ENCODE results near the gene SFTPB.
"Not testable (repeated sequence)": the region's sequence is repeated elsewhere in the genome, so short reads cannot be mapped to it uniquely, and the experiment has no call there.

Gene SFTPB

DNA sequence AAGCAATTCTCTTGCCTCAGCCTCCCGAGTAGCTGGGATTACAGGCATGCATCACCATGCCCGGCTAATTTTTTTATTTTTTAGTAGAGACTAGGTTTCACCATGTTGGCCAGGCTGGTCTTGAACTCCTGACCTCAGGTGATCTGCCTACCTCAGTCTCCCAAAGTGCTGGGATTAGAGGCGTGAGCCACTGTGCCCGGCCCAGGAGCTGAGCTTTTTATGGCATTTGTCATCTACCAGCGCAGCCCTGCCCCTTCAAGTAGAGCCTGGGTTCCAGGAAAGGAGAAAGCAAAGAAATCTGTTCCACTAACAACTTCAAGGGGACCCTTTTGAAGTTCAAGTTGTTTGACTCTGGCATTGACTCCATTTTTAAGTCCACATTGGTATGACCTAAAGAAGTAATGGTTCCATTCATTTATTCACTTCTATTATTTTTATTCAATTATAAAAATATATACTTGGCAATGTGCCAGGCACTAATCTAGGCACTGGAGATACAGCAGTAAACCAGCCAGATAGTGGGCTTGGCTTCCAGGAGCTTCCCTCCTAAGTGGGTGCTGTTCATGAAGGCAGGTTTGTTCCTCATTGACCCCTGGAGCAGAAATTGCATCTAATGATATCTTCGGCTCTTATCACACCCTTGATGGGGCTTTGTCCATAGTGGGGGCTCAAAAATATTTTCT lies 8.0 kb upstream of the SFTPB start:
- no peak for DNase-seq (ENCODE audit: low read depth)

GRCh38 chr2:85675427-85675826 lies 7.4 kb upstream of the SFTPB start:
- DNase-seq (ENCODE audit: low read depth): no peak

- no peak for DNase-seq (ENCODE audit: low read depth)
These were observed 6.4 kb upstream of the SFTPB start for GRCh38 chr2:85674417-85674816.

DNA sequence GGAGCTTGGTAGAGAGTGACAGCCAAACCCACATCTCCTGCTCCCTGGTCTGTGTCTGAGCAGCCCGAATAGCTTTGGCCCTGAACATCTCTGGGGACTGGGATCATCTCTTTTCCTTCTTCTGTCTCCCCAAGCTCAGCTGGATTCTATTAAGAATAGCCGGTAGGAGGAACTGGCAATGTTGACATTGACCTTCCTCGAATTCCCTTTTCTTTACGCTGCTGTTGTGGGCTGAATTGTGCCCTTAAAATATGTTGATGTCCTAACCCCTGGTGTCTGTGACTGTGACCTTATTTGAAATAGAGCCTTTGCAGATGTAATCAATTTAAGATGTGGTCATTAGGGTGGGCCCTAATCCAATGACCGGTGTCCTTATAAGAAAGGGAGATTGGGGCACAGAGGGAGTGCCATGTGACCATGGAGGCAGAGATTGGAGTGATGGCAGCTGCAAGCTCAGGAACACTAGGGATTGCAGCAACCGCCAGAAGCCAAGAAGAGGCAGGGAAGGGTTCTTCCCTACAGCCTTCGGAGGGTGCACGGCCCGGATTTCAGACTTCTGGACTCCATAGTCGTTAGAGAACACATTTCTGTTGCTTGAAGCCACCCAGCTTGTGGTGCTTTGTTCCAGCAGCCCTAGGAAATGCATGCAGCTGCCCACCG lies 5.8 kb upstream of the SFTPB start:
- no peak for DNase-seq (ENCODE audit: low read depth)

- DNase-seq (ENCODE audit: low read depth): no peak
These were observed 4.5 kb upstream of the SFTPB start for GRCh38 chr2:85672456-85672855.

DNA sequence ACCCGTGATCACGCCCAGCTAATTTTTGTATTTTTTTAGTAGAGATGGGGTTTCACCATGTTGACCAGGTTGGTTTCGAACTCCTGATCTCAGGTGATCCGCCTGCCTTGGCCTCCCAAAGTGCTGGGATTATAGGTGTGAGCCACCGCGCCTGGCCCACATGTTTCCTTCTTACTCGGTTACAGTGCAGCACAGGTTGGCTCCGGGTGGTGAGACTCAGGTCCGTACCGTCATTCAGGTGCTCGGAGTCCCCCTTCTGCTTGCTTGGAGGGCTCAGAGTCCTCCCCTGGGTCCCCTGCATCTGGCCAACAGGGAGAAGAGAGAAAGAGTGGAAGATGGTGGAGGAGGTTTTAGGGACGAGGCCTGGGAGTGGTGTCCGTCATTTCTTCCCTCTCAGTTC lies 2.4 kb upstream of the SFTPB start:
- not testable (repeated sequence) for DNase-seq (ENCODE audit: low read depth)

DNA sequence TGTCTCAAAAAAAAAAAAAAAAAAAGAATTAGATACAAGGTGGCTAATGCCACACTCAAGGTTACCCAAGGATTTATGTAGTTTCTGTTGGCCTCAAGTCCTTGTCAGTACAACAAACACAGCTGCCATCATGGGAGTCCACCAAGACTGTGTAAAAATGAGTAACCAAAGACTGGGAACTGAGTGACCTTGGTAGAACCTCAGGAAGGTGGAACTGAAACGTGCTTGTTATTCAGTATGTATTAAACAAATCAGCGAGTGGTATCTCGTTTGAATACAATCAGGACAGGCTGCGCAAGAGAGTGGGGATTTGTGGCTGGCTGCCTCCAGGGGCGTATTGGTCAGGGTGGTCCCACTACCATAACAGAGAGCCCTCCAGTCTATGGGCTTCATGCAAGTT lies 1.6 kb upstream of the SFTPB start:
- no peak for DNase-seq (ENCODE audit: low read depth)

GRCh38 chr2:85668857-85669142 lies 801 bp upstream of the SFTPB start:
- DNase-seq (ENCODE audit: low read depth): no peak

GRCh38 chr2:85667561-85668008 lies 414 bp downstream of the SFTPB start:
- no peak for DNase-seq (ENCODE audit: low read depth)

DNA sequence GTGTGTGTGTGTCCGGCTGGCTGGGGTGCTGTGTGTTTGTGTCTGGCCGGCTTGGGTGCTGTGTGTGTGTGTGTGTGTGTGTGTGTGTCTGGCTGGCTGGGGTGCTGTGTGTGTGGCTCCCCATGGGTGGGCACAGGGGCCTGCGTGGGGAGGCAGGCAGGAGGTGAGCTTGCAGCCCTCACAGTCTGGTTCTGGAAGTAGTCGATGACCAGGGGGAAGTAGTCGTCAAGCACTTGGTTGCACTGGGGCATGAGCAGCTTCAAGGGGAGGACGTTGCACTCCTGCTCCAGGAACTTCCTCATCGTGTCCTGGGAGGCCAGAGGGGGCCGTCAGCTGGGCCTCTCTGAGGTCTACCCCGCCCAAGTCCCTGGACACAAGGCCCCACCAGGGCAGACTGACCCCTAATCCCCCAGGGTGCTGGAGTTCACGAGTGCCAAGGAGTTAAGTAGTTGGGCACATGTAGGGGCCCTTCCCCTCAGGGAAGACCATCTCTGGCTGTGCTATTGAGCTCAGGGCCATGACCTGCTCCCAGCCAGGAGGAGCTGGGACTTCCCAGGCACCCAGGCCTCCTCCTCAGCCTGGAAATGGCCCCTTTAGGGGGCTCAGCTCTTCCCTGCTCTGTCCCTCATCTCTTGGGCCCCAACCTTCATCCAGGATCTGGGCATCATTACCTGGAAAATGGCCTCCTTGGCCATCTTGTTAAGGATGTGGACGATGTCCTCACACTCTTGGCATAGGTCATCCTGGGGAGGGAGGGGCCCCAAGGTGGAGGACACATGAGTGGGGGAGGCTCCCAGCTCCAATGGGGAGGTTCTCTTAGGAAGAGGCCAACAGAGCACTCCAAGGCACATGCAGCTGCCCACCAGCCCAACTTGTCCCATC lies 1.3 kb downstream of the SFTPB start:
- DNase-seq (ENCODE audit: low read depth): no peak

DNA sequence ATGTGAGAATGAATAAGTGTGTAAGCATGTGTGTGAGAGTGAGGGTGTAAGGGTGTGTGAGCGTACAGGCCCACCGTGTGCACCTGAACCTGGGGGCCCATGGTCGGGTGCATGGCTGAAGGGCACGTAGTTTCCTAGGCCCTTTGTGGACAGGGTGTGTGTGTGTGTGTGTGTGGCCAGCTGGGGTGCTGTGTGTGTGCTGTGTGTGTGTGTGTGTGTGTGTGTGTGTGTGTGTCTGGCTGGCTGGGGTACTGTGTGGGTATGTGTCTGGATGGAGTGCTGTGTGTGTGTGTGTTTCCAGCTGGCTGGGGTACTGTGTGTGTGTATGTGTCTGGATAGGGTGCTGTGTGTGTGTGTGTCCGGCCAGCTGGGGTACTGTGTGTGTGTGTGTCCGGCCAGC lies 2.0 kb downstream of the SFTPB start:
- DNase-seq (ENCODE audit: low read depth): no peak

- DNase-seq (ENCODE audit: low read depth): no peak
These were observed 2.6 kb downstream of the SFTPB start for GRCh38 chr2:85665264-85665937.

DNA sequence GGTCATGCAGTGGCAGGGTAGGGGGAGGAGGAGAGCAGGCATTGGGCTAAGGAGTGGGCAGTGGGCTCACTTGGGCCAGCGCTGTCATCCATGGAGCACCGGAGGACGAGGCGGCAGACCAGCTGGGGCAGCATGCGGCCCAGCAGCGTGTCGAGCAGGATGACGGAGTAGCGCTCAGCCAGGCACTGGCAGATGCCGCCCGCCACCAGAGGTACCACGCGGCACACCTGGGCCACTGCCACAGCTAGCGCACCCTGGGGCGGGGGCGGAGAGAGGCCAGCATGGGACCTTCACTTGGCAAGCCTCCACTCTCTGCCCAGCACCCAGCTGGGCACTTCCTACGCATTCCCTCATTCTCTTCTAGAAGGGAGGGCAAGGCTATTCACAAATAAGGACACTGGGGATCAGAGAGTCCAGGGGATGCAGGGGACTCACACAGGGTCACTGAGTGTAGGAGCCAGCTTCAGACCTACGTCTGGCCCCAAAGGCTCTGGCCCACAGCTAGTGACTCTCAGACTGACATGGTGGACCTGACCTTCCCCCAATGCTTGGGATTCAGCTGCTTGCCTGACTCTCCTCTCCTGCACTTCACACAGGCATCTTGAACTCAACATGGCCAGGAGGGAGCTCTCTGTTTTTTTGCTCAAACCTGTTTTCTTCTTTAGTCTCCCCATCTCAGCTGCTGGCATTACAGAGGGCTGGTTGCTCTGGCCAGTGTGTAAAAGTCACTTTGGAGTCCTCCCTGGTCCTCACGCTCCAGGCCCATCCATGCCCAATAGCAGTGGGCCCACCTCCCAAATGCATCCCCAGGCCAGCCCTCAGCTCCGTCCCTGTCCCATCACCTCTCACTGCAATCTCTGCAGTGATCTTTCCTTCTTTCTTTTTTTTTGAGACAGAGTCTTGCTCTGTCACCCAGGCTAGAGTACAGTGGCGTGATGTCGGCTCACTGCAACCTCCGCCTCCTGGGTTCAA lies 4.1 kb downstream of the SFTPB start:
- DNase-seq (ENCODE audit: low read depth): no peak

DNA sequence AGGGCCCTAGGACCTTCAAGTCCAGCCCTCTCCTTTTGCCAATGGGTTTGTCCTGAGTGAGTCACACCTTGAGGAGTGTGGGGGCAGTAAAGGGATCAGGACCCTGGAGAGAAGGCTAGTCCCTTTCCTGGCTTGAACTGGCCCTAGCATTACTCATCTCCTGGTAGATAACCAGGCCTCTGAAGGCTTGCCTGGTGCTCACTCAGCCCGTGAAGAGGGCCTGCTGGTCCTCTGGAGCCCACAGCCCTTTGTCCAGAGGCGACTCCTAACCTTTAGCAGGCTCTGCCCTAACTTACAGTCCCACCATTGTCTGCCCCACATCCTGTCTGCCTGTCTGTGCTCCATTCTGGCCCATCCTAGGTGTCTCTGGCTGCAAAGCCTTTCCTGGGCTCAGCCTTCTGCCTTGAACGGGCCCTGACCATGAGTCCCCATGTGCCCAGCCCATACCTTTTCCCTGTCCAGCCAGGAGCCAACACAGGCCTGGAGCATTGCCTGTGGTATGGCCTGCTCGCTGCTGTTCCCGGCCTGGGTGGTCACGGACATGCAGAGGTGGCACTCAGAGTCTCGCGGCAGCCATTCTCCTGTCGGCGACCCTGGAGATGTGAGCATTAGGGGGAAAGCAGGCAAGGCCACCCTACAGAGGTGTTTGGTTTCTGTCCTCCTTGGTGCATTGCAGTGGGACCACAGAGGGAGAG lies 5.0 kb downstream of the SFTPB start:
- peak; percentile 96 for DNase-seq (ENCODE audit: low read depth)

DNA sequence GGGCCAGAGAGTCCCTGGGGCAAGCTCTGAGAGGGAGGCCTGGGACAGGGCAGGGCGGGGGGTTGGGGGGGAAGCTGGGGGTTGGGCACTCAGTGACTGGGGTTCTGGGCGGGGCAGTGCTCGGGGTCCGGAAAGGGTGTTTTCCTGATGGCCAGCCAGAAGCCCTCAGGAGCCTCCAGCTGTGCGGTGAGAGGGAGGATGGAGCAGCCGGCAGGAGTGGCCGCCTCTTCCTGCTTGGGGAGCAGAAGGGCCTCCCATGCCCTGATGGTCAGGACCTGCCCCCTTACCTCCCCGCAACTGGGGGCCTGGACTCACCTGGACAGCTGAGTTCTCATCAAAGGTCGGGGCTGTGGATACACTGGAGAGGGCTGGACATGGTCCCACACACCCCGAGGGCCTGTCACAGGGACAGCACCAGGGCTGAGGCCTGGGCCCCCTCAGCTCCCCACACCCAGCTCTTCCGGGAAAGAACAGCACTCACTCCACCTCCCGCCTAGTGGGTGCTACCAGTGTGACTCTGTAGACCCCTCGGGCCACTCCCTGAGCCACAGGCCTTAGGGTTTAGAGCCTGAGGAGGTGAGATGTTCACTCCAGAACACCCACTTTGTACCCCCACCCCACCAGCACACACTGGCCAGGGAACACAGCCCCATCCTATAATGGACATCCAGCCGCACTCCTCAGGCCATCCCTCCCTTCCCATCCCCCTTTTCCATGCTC lies 6.7 kb downstream of the SFTPB start:
- DNase-seq (ENCODE audit: low read depth): no peak

- DNase-seq (ENCODE audit: low read depth): no peak
These were observed 7.3 kb downstream of the SFTPB start for GRCh38 chr2:85660725-85661124.

- not testable (repeated sequence) for DNase-seq (ENCODE audit: low read depth)
These were observed 7.7 kb downstream of the SFTPB start for GRCh38 chr2:85660301-85660700.

DNA sequence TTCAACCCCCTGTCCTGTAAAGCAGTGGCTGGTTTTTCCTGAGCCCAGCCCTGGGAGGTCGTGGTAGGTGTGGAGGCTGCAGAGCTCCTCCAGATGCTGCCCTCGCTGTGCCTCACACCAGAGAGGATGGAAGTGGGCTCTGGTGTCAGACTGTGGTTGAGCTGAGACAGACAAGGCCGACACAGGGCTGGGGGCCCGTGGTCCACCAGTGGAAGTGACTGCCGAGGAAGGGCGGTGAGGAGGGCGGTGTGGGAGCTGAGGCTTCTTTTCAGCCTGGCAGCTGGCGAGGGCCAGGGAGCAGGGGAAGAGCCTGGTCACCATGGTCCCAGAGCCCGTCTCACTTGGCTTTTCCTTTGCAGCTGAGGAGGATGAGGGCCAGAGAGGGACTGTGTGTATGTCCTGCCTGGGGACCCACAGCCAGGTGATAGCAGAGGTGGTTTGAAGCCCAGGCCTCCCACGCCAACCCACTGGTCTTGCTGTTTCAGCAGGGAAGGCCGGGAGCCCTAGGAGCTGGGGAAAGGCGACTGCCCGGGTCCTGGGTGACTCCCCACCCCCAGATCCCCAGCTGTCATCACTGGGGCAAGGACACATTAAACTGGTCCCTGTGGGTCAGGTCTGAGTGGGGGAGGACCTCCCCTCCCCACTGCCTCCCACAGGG lies 8.5 kb downstream of the SFTPB start:
- DNase-seq (ENCODE audit: low read depth): no peak

GRCh38 chr2:85657399-85657798 lies 10.6 kb downstream of the SFTPB start:
- not testable (repeated sequence) for DNase-seq (ENCODE audit: low read depth)

GRCh38 chr2:85656468-85656867 lies 11.5 kb downstream of the SFTPB start:
- DNase-seq (ENCODE audit: low read depth): no peak

Measured in stromal cell of bone marrow (primary cell).